Omental fat pad (tissue), 4 donors: Measurements from ENCODE around the gene ZBTB4. TPM values are rescaled to one million over a fixed set of nuclear protein-coding genes. Genes with fewer than 3 reads are reported as not detected.
"Not testable (repeated sequence)": the region's sequence is repeated elsewhere in the genome, so short reads cannot be mapped to it uniquely, and the experiment has no call there.

Experiments used
- ATAC-seq: fragments of 150-250 bp; one replicate; pipeline ENCODE4 v1.9.1; 2016; ENCODE audit warnings: mild to moderate bottlenecking, moderate library complexity; ENCODE audit not compliant: low FRiP score
- DNase-seq: peaks from one replicate; pipeline ENCODE4 v3.0.0-alpha.2; 2019; ENCODE audit warnings: low spot score
- total RNA-seq, 4 donors: library from RNA; depleted of rRNA; stranded (reverse); fragments of >200 nt; gene quantifications; one replicate each; pipeline ENCODE4 v1.1.0, GENCODE V29; 2016
- TF ChIP-seq, protein P1 (sequence below), 3 donors: fragments of 450-650 bp; IDR thresholded peaks; one replicate each; pipeline ENCODE4 v1.5.1; 2016 to 2017; ENCODE audit warnings: antibody characterized with exemption in 3 of 3, mild to moderate bottlenecking in 3 of 3, moderate library complexity in 2 of 3

ZBTB4 gene
- total RNA-seq, 4 donors from 2014 or later = 27.5 to 57.9 (median 38.5) TPM

DNA sequence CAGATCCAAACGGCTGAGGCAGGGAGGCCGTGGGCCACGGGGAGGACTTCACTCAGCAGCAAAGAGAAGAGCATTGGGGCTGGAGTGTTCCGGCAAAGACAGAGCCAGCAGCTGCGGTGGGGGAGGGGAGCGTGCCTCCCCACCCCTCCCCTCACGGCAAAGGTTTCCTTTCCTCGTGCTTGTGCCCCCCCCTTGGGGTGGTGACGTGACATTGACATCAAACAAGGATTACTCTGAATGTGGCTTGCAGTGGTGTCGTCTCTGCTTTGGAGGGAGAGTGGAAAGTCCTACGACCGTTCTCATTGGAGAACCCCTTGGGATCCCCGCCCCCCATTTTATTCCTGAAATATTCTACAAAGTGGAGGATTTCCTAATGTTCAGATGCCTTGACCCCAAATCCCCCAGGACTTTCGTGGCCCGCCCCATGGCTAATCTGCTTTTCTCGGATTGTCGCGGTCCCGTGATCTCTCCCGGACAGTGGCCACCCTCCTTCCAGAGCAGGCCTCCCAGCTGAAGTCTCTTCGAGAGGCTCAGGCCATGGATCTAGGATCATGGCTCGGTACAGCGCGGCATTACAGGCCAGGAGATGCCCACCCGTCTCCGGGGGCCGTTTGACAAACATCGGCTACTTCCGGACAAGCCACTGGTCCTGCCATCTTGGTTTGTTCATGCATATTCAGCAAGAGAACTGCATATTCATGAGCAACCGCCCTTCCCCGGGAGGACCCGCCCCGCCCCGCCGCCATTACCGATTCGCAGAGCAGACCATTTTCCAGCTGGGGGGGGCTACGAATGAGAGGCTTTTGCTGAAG lies 4.0 kb upstream of the ZBTB4 start:
- TF ChIP-seq, protein P1, sequence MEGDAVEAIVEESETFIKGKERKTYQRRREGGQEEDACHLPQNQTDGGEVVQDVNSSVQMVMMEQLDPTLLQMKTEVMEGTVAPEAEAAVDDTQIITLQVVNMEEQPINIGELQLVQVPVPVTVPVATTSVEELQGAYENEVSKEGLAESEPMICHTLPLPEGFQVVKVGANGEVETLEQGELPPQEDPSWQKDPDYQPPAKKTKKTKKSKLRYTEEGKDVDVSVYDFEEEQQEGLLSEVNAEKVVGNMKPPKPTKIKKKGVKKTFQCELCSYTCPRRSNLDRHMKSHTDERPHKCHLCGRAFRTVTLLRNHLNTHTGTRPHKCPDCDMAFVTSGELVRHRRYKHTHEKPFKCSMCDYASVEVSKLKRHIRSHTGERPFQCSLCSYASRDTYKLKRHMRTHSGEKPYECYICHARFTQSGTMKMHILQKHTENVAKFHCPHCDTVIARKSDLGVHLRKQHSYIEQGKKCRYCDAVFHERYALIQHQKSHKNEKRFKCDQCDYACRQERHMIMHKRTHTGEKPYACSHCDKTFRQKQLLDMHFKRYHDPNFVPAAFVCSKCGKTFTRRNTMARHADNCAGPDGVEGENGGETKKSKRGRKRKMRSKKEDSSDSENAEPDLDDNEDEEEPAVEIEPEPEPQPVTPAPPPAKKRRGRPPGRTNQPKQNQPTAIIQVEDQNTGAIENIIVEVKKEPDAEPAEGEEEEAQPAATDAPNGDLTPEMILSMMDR (IDR thresholded peaks at IDR 0.05) = no peak
- peak; percentile 63 for ATAC-seq
- DNase-seq = peak; percentile 87

DNA sequence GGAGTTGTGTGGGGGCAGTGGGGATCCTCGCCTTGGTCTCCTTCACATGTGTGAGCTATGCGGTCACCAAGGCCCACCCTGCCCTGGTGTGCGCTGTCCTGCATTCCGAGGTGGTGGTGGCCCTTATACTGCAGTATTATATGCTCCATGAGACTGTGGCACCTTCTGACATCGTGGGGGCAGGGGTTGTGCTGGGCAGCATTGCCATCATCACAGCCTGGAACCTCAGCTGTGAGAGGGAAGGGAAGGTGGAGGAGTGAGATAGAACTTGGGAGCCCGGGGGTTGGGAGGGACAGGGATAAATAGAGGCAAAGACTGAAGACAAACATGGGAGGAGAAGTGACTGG lies 3.3 kb upstream of the ZBTB4 start:
- ATAC-seq, DNase-seq: not testable (repeated sequence)

DNA sequence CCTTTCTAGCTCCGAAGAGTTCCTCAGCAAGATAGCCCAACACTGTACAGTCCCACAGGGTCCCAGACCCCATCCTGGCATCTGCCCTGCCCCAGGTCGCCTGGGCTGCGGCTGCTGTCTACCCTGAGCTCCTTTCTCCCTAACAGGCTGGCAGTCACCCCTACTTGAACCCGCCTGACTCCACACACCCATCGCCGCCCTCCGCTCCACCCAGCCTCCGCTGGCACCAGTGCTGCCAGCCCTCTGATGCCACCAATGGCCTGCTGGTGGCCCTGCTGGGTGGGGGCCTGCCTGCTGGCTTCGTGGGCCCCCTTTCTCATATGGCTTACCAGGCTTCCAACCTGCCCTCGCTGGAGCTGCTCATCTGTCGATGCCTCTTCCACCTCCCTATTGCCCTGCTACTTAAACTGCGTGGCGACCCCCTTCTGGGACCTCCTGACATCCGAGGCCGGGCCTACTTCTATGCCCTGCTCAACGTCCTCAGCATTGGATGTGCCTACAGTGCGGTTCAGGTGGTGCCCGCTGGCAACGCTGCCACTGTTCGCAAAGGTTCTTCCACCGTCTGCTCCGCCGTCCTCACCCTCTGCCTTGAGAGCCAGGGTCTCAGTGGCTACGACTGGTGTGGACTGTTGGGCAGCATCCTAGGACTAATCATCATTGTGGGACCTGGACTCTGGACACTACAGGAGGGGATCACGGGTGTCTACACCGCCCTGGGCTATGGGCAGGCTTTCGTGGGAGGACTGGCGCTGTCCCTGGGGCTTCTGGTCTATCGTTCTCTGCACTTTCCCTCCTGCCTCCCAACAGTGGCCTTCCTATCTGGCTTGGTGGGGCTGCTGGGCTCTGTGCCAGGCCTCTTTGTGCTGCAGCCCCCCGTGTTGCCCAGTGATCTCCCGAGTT lies 2.7 kb upstream of the ZBTB4 start:
- not testable (repeated sequence) for ATAC-seq, DNase-seq

DNA sequence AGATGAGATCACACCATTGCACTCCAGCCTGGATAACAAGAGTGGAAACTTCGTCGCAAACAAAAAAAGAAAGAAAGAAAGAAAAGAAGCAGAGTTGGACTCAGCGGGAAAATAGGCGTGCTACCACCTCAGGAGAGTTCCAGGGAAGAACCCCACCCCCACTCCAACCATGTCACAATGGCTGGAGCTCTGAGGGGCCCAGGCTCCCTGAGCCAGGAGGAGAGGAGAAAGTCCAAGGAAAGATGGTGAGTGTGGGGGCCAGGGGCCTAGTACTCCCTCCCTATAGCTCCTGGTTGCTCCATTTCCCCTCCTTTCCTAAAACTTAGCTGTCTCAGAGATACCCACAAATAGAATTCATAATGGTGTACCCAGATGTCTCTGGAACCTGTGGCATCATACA lies 1.8 kb upstream of the ZBTB4 start, which contains the start of gene SLC35G6:
SLC35G6 (plus strand) TSS at position 172 of the 400 bp plus-strand sequence; CDS start at position 243, 71 bp downstream.
- not testable (repeated sequence) for DNase-seq, ATAC-seq

DNA sequence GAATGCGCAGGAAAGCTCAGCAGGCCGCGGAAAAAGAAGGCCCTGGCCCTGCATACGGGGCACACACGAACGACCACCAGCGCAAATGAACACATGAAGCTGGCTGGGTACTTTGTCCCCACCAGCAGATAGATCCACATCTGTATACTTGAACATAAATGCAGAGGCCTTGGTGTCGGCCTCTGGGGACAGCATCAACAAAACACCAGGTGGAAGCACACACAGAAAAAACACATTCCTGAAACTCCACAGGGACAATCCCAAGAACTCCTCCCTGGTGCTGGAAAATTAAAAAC lies 606 bp upstream of the ZBTB4 start:
- ATAC-seq (no peak), DNase-seq (no peak)
- TF ChIP-seq, protein P1 (IDR thresholded peaks at IDR 0.05) = no peak

DNA sequence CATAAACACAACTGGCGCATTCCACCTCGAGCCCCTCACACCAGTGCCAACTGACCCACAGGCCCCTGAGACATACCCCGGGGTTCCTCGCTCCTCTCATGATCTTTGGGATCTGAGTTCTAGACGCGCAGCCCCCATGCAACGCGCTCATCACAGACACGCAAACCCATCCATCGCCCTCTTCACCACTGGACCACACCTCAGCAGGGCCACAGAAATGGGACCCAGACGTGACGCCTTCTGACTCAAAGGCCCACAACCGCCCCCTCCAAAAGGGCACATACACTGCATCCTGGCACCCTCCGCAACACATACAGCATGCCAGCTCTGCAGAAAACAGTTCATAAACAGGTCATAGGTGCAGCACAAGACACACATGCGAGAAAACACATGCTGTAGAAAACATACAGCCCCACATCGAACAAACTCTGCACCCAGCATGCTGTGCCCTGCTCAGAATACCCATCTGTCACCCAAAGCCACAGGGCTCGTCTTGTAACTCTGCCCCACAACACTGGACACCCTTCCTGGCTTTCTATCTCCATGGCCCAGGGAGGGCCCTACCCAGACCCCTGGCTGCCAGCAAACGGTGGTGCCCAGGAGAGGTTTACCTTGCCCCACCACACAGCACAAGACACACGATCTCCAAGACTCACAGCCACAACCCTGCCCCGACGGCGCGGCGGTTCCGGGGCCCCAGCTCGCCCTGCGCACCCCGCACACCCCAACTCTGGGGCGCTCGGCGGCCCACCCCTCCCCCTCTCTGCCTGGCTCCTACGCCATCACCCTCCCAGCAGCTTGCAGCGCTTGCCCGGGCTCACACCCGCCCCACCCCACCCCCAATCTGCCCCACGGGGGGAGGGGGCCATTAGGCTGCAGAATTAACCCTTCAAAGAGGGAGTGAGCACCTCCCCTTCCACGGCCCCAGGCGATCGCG lies 887 bp downstream of the ZBTB4 start:
- no peak for DNase-seq
- TF ChIP-seq, protein P1 (IDR thresholded peaks at IDR 0.05) = no peak
- peak; percentile 5 for ATAC-seq

DNA sequence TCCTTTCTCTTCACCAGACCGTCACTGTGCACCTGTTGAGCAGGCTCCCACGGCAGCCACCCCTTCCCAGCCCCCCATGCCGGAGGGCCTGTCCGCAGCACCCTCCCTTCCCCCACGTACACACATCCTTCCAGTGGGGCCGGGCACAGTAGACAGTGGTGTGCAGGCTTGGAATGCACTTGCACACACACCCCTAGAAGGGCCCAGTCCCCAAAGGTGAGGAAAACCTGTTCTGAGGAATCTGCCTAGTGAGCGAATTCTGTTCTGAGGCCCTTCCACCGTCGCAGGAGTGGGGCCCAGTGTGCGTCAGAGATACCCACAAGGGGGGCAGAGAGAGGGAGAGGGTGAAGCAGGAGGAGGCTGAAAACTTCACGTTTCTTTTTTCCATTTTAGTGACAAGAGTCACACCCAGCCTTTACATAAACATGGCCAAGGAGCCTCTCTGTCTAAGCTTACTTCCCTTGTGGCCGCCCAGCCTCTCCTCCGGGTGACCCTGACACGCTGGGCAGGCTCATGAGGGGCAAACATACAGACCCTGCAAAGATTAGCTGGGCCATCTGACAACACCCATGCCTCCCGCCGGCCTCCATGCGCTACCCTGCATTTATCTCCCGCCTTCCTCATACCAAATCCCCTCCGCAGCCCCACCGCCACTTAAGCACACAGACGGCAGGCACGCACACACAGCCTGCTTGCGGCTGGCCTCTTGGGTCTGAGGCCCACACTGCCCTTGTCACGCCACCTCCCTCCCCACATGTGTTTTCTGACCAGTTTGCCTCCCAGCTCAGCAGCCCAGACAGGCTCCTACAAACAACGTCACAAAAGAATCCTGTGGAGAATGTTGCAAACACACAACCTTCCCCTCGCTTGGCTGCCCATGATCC lies 1.8 kb downstream of the ZBTB4 start:
- DNase-seq (no peak), ATAC-seq (no peak)
- TF ChIP-seq, protein P1 (IDR thresholded peaks at IDR 0.05) = no peak
